Measurements from ENCODE around the gene NPB. TPM values are rescaled to one million over a fixed set of nuclear protein-coding genes. Genes with fewer than 3 reads are reported as not detected.

Gene NPB
- total and polyA plus RNA-seq, 2 of the 8 experiments (the other 6 are each of a cell fraction or from before 2014, with no cell fraction given) = 1.5 to 2.5 TPM

GRCh38 chr17:81912441-81913309, 10.6 kb downstream of the NPB start (continued):
- TF ChIP-seq TAF7 (optimal IDR thresholded peaks at IDR 0.05; ENCODE audit: borderline replicate concordance, low read depth, low read length) = no peak
- TF ChIP-seq FOSL1 (IDR thresholded peaks at IDR 0.05; ENCODE audit: insufficient read depth, low read depth, low read length) = no peak
- no peak for TF ChIP-seq BACH1 (IDR thresholded peaks at IDR 0.05; ENCODE audit: low read length)
- no peak for TF ChIP-seq GTF2F1 (IDR thresholded peaks at IDR 0.05; ENCODE audit: borderline replicate concordance, low read depth, low read length)
- no peak for TF ChIP-seq JUND (IDR thresholded peaks at IDR 0.05; ENCODE audit: low read length)
- TF ChIP-seq BCL11A (IDR thresholded peaks at IDR 0.05; ENCODE audit: low read depth in 2 of 2, low read length in 2 of 2) = no peak
- TF ChIP-seq EZH2 (IDR thresholded peaks at IDR 0.05; ENCODE audit: low read depth, low read length, severe bottlenecking) = no peak
- no peak for TF ChIP-seq SIRT6 (IDR thresholded peaks at IDR 0.05; ENCODE audit: low read length)
- no peak for TF ChIP-seq RFX5 (IDR thresholded peaks at IDR 0.05; ENCODE audit: borderline replicate concordance, low read depth, low read length)
